Activated CD8-positive, alpha-beta memory T cell treated with anti-CD3 and anti-CD28 coated beads for 48 hours (primary cell): ENCODE results near the gene UMOD.

Source experiments
- DNase-seq, 3 experiments: peaks; one replicate each; pipeline ENCODE4 v3.0.0-alpha.2; 2020; ENCODE audit warnings: low read depth in 2 of 3, low spot score in 2 of 3

The UMOD gene

GRCh38 chr16:20352615-20353014 is at the start of gene UMOD:
Gene UMOD, minus strand, starts transcription at chr16:20352715. Its CDS starts 1,978 bp downstream, at chr16:20350737.
- DNase-seq = no peak

GRCh38 chr16:20401475-20402016 is 49.0 kb upstream of the UMOD start:
- DNase-seq = no peak

- DNase-seq = no peak
Measured at GRCh38 chr16:20401066-20401465, 48.6 kb upstream of the UMOD start.

- no peak for DNase-seq
Measured at GRCh38 chr16:20399185-20399584, 46.7 kb upstream of the UMOD start.

GRCh38 chr16:20398603-20399002 is 46.1 kb upstream of the UMOD start:
- no peak for DNase-seq

- DNase-seq = no peak
Measured at GRCh38 chr16:20397468-20398074, 45.1 kb upstream of the UMOD start.

GRCh38 chr16:20396846-20397467 is 44.4 kb upstream of the UMOD start:
- no peak for DNase-seq

- no peak for DNase-seq
Measured at GRCh38 chr16:20395946-20396345, 43.4 kb upstream of the UMOD start.

GRCh38 chr16:20393801-20394577 is 41.5 kb upstream of the UMOD start:
- no peak for DNase-seq

GRCh38 chr16:20391045-20391444 is 38.5 kb upstream of the UMOD start:
- DNase-seq = no peak

- no peak for DNase-seq
Measured at GRCh38 chr16:20388854-20389253, 36.3 kb upstream of the UMOD start.

GRCh38 chr16:20387978-20388377 is 35.5 kb upstream of the UMOD start:
- no peak for DNase-seq

- peak in 2 of 3 experiments; percentile 13 to 27 for DNase-seq
Measured at GRCh38 chr16:20385844-20386832, 33.6 kb upstream of the UMOD start.

- peak in 2 of 3 experiments; percentile 1 to 23 for DNase-seq
Measured at GRCh38 chr16:20383106-20384029, 30.9 kb upstream of the UMOD start.

GRCh38 chr16:20382202-20382948 is 29.9 kb upstream of the UMOD start:
- no peak for DNase-seq

GRCh38 chr16:20380782-20381181 is 28.3 kb upstream of the UMOD start:
- DNase-seq = no peak

GRCh38 chr16:20377181-20377580 is 24.7 kb upstream of the UMOD start:
- DNase-seq = no peak

- DNase-seq = no peak
Measured at GRCh38 chr16:20372701-20373100, 20.2 kb upstream of the UMOD start.

GRCh38 chr16:20369452-20370054 is 17.0 kb upstream of the UMOD start:
- DNase-seq = no peak
